H1 (cell line): ENCODE measurements around the gene FANCE. TPM values are rescaled to one million over a fixed set of nuclear protein-coding genes. Genes with fewer than 3 reads are reported as not detected.
A peak's percentile ranks its signal among the peaks of the same experiment; 100 is the strongest.

ENCODE experiments used
- CTCF ChIA-PET: fragments of 300-600 bp; sonication (Branson Sonifier 250); formaldehyde crosslinking; loops from one replicate; lab custom pipeline; 2021; ENCODE audit not compliant: partially characterized antibody; lab: Charles Lee
- POLR2A ChIA-PET: fragments of 300-600 bp; sonication (Branson Sonifier 250); formaldehyde crosslinking; loops from one replicate; lab custom pipeline; 2021; ENCODE audit warnings: inconsistent platforms; ENCODE audit not compliant: partially characterized antibody; lab: Charles Lee
- DNase-seq, 2 experiments: peaks; one replicate each; pipeline versions ENCODE4 v3.0.0 to v3.0.0-alpha.2; 2010 to 2022; ENCODE audit warnings: low spot score in 2 of 2, low read depth in 1 of 2, mixed read lengths in 1 of 2
- FAIRE-seq: peaks from 2 replicates; lab custom pipeline; 2011; peaks lifted over from hg19 to GRCh38; lab: Jason Lieb, UNC
- H2AFZ ChIP-seq: 2 replicates; pipeline ENCODE4 v1.8.1; 2012; ENCODE audit warnings: low read length, inconsistent platforms
- H2AK5ac ChIP-seq: 2 replicates; pipeline ENCODE4 v1.6.1; 2013; ENCODE audit warnings: low read depth, low read length
- H2BK120ac ChIP-seq: replicated peaks from 2 replicates; pipeline ENCODE3; 2013; ENCODE audit warnings: low read depth, low read length, inconsistent platforms
- H2BK12ac ChIP-seq: 2 replicates; pipeline ENCODE4 v1.6.1; 2013; ENCODE audit warnings: low read depth, low read length
- H2BK15ac ChIP-seq: 2 replicates; pipeline ENCODE4 v1.6.1; 2013; ENCODE audit warnings: low read length
- H2BK20ac ChIP-seq: 2 replicates; pipeline ENCODE4 v1.6.1; 2013; ENCODE audit warnings: low read length
- H2BK5ac ChIP-seq: 2 replicates; pipeline ENCODE4 v1.6.1; 2013; ENCODE audit warnings: low read depth, low read length
- H3K14ac ChIP-seq: 2 replicates; pipeline ENCODE4 v1.6.1; 2013; ENCODE audit warnings: inconsistent platforms; ENCODE audit not compliant: insufficient read length
- H3K18ac ChIP-seq: 2 replicates; pipeline ENCODE4 v1.6.1; 2013; ENCODE audit warnings: low read length; ENCODE audit errors: extremely low read depth
- H3K23ac ChIP-seq: 2 replicates; pipeline ENCODE4 v1.6.1; 2013; ENCODE audit warnings: inconsistent platforms; ENCODE audit not compliant: insufficient read length
- H3K23me2 ChIP-seq: 2 replicates; pipeline ENCODE4 v1.6.1; 2013; ENCODE audit warnings: low read depth, low read length
- H3K27ac ChIP-seq: 2 replicates; pipeline ENCODE4 v1.6.1; 2011; ENCODE audit warnings: low read depth, low read length, inconsistent platforms
- H3K27me3 ChIP-seq, 4 experiments: replicated peaks in 1 of 4; 1 replicate in 1 of 4; 2 replicates in 3 of 4; pipeline versions ENCODE4 v1.6.1 to v1.8.1; 2011 to 2013; ENCODE audit warnings: low read length in 3 of 4, mild to moderate bottlenecking in 3 of 4, inconsistent platforms in 2 of 4, mixed read lengths in 2 of 4, moderate library complexity in 1 of 4; ENCODE audit not compliant: control insufficient read depth in 3 of 4, insufficient read depth in 3 of 4; ENCODE audit errors: extremely low read depth in 1 of 4
- H3K36me3 ChIP-seq, 4 experiments: 2 replicates each; pipeline versions ENCODE4 v1.6.1 to v1.8.1; 2011 to 2013; ENCODE audit warnings: mild to moderate bottlenecking in 4 of 4, low read length in 3 of 4, moderate library complexity in 2 of 4, control low read depth in 1 of 4, inconsistent platforms in 1 of 4; ENCODE audit not compliant: insufficient read depth in 4 of 4, control insufficient read depth in 2 of 4
- H3K4ac ChIP-seq: replicated peaks from 2 replicates; pipeline ENCODE3; 2013; ENCODE audit warnings: low read length, low read depth, mixed read lengths, inconsistent platforms; ENCODE audit not compliant: insufficient read length
- H3K4me1 ChIP-seq, 4 experiments: replicated peaks in 1 of 4; 1 replicate in 1 of 4; 2 replicates in 3 of 4; pipeline versions ENCODE4 v1.6.1 to v1.8.1; 2011 to 2013; ENCODE audit warnings: low read length in 3 of 4, inconsistent platforms in 2 of 4, mixed read lengths in 1 of 4; ENCODE audit not compliant: insufficient read depth in 4 of 4, control insufficient read depth in 3 of 4
- H3K4me2 ChIP-seq, 2 experiments: 2 replicates each; pipeline versions ENCODE4 v1.6.1 to v1.8.1; 2011 to 2013; ENCODE audit warnings: low read depth in 2 of 2, low read length in 2 of 2, control low read depth in 1 of 2, inconsistent platforms in 1 of 2, mild to moderate bottlenecking in 1 of 2; ENCODE audit not compliant: insufficient read depth in 1 of 2
- H3K4me3 ChIP-seq, 4 experiments: fragments of 200-600, 300-600 bp in 1 of 4; sonication (generic), shearing (Covaris generic), sonication (Bioruptor Twin) in 1 of 4; 2 replicates each; pipeline versions ENCODE4 v1.5.1 to v1.8.1; 2011 to 2016; ENCODE audit warnings: low read length in 4 of 4, low read depth in 3 of 4, control low read depth in 2 of 4, inconsistent platforms in 2 of 4, mild to moderate bottlenecking in 2 of 4, mixed read lengths in 1 of 4, moderate library complexity in 1 of 4; ENCODE audit not compliant: insufficient read depth in 2 of 4; ENCODE audit errors: extremely low read depth in 1 of 4
- H3K56ac ChIP-seq: replicated peaks from 2 replicates; pipeline ENCODE3; 2013; ENCODE audit warnings: low read depth, mild to moderate bottlenecking, mixed read lengths, low read length, inconsistent platforms; ENCODE audit not compliant: insufficient read length
- H3K79me1 ChIP-seq: 2 replicates; pipeline ENCODE4 v1.6.1; 2013; ENCODE audit warnings: low read depth, low read length, control low read depth
- H3K79me2 ChIP-seq, 2 experiments: 2 replicates each; pipeline versions ENCODE4 v1.6.1 to v1.8.1; 2012 to 2013; ENCODE audit warnings: low read length in 2 of 2, mild to moderate bottlenecking in 2 of 2, inconsistent platforms in 1 of 2; ENCODE audit not compliant: insufficient read depth in 2 of 2, control insufficient read depth in 1 of 2
- H3K9ac ChIP-seq, 4 experiments: replicated peaks in 1 of 4; 1 replicate in 1 of 4; 2 replicates in 3 of 4; pipeline versions ENCODE4 v1.6.1 to v1.8.1; 2011 to 2013; ENCODE audit warnings: low read depth in 3 of 4, low read length in 3 of 4, control low read depth in 2 of 4, mild to moderate bottlenecking in 2 of 4, moderate library complexity in 2 of 4, inconsistent platforms in 1 of 4; ENCODE audit errors: extremely low read depth in 1 of 4
- H3K9me3 ChIP-seq, 2 experiments: 2 replicates each; pipeline versions ENCODE4 v1.6.1 to v1.8.1; 2012 to 2013; ENCODE audit warnings: mild to moderate bottlenecking in 2 of 2, moderate library complexity in 2 of 2, control low read depth in 1 of 2, inconsistent platforms in 1 of 2, low read depth in 1 of 2, low read length in 1 of 2, mixed read lengths in 1 of 2; ENCODE audit not compliant: insufficient read depth in 2 of 2
- H4K20me1 ChIP-seq, 2 experiments: replicated peaks in 1 of 2; 2 replicates each; pipeline versions ENCODE3 to v1.8.1; 2011 to 2013; ENCODE audit warnings: inconsistent platforms in 2 of 2, low read length in 2 of 2, mild to moderate bottlenecking in 1 of 2; ENCODE audit not compliant: insufficient read depth in 2 of 2, control insufficient read depth in 1 of 2
- H4K5ac ChIP-seq: 2 replicates; pipeline ENCODE4 v1.6.1; 2013; ENCODE audit warnings: low read length, low read depth, mixed read lengths, inconsistent platforms; ENCODE audit not compliant: insufficient read length
- H4K8ac ChIP-seq: 2 replicates; pipeline ENCODE4 v1.8.0; 2013; ENCODE audit warnings: mild to moderate bottlenecking, moderate library complexity, low read length, inconsistent platforms; ENCODE audit not compliant: insufficient read depth; ENCODE audit errors: extremely low read depth
- H4K91ac ChIP-seq: replicated peaks from 2 replicates; pipeline ENCODE3; 2013; ENCODE audit warnings: low read length, mixed read lengths, inconsistent platforms; ENCODE audit not compliant: insufficient read length
- ATF3 ChIP-seq: IDR thresholded peaks from 2 replicates; pipeline ENCODE4 v1.6.1; 2011; ENCODE audit warnings: low read depth, mild to moderate bottlenecking, low read length; ENCODE audit not compliant: insufficient read depth
- EP300 ChIP-seq, 2 experiments: IDR thresholded peaks; 1 replicate in 1 of 2; 2 replicates in 1 of 2; pipeline ENCODE4 v1.6.1; 2011 to 2012; ENCODE audit warnings: low read depth in 2 of 2, low read length in 2 of 2, mild to moderate bottlenecking in 2 of 2, borderline replicate concordance in 1 of 2, inconsistent platforms in 1 of 2, moderate library complexity in 1 of 2
- EZH2 ChIP-seq: fragments of 200-600 bp; sonication (generic); IDR thresholded peaks from 2 replicates; pipeline ENCODE4 v1.7.1; 2012; ENCODE audit warnings: low read depth, mild to moderate bottlenecking, moderate library complexity, low read length, inconsistent platforms; ENCODE audit not compliant: severe bottlenecking
- HDAC2 ChIP-seq, 2 experiments: fragments of 300-600 bp in 1 of 2; sonication (generic) in 1 of 2; IDR thresholded peaks; 2 replicates each; pipeline ENCODE4 v1.6.1; 2011 to 2012; ENCODE audit warnings: low read depth in 2 of 2, low read length in 2 of 2, mild to moderate bottlenecking in 2 of 2, moderate library complexity in 2 of 2, borderline replicate concordance in 1 of 2, inconsistent platforms in 1 of 2
- KDM1A ChIP-seq: fragments of 200-600, 300-600 bp; sonication (generic); IDR thresholded peaks from 2 replicates; pipeline ENCODE4 v1.7.1; 2016; ENCODE audit warnings: mild to moderate bottlenecking, low read length, borderline replicate concordance
- RNF2 ChIP-seq: fragments of 200-900, 300-1000 bp; sonication (generic); IDR thresholded peaks from 2 replicates; pipeline ENCODE4 v1.7.1; 2016; ENCODE audit warnings: borderline replicate concordance, low read depth, mild to moderate bottlenecking, antibody characterized with exemption, low read length; ENCODE audit not compliant: poor library complexity, severe bottlenecking; ENCODE audit errors: missing control alignments
- SAP30 ChIP-seq: fragments of 300-600 bp; sonication (generic); IDR thresholded peaks from 2 replicates; pipeline ENCODE4 v1.7.1; 2012; ENCODE audit warnings: low read length, moderate library complexity, mild to moderate bottlenecking, inconsistent platforms; ENCODE audit not compliant: insufficient read depth, insufficient replicate concordance
- SIN3A ChIP-seq, 2 experiments: IDR thresholded peaks in 1 of 2; conservative IDR thresholded peaks in 1 of 2; 2 replicates each; pipeline ENCODE4 v1.6.1; 2011 to 2012; ENCODE audit warnings: low read length in 2 of 2, improper control_type of control experiment in 1 of 2, low read depth in 1 of 2, mild to moderate bottlenecking in 1 of 2
- SIRT6 ChIP-seq: IDR thresholded peaks from one replicate; pipeline ENCODE4 v1.7.1; 2012; ENCODE audit warnings: low read length, inconsistent platforms
- TAF7 ChIP-seq: optimal IDR thresholded peaks from 2 replicates; pipeline ENCODE3; 2011; ENCODE audit warnings: low read depth, mild to moderate bottlenecking, inconsistent platforms, low read length, moderate library complexity, borderline replicate concordance
- WGBS, 2 experiments: shearing (Covaris generic) in 1 of 2; methylation state at CpG; one replicate each; pipeline versions ENCODE4 v1.1.6 to v1.1.7; 2013 to 2015; ENCODE audit warnings: low lambda C conversion rate in 2 of 2, mixed read lengths in 2 of 2, inconsistent platforms in 1 of 2, low coverage in 1 of 2, missing lambda C conversion rate in 1 of 2; ENCODE audit not compliant: insufficient replicate concordance in 2 of 2, insufficient coverage in 1 of 2, insufficient read length in 1 of 2; ENCODE audit errors: extremely low coverage in 1 of 2, missing lambda C conversion rate in 1 of 2; 5-methylcytosine and 5-hydroxymethylcytosine counted together
- polyA plus RNA-seq, 7 experiments: library from polyadenylated mRNA; depleted of rRNA in 3 of 7; stranded (reverse) in 5 of 7; unstranded in 2 of 7; fragments of >200 nt in 5 of 7; fragments of 200-250 nt in 2 of 7; gene quantifications; 1 replicate in 5 of 7; 2 replicates in 1 of 7; 4 replicates in 1 of 7; pipeline versions ENCODE4 v1.2.1 to v1.2.3, GENCODE V29; 2011 to 2013; ENCODE audit warnings: missing spikeins in 2 of 7, mixed read lengths in 2 of 7
- total RNA-seq: library from RNA; stranded (reverse); fragmentation: NEBNext Ultra II Directional; extraction: Animal tissue kit (Norgen Biotek cat#: 25700); gene quantifications from 2 replicates; pipeline ENCODE4 v1.2.1, GENCODE V29; 2021

FANCE gene
- total and polyA plus RNA-seq, 2 of the 8 experiments (the other 6 are each of a cell fraction or from before 2014, with no cell fraction given), result 16.1 to 17.0 TPM

DNA sequence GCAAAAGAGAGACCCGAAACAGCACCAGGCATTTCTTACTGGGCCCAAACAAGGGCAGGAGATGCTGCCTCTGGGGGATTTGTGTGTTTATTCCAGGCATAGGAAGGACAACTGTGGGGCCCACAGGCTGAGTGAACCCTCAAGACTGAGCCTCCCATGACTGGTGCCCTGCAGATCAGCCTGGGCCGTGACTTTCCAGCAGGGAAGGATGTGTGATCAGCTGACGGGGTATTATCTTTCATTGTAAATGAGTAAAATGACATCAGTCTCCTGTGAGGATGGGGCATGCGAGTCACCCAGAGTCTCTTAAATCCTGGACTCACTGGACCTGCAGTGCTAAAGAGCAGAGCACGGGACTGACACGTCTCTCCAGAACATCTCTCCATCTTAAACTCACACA, 48.6 kb downstream of the FANCE start:
- H3K4ac ChIP-seq, result no peak overlapping the region
- no peak overlapping the region for H3K18ac ChIP-seq
- no peaks in the 10 kb centered on the region for H4K20me1 ChIP-seq
- H2BK12ac ChIP-seq, result no peak overlapping the region
- H3K27ac ChIP-seq, result no peak overlapping the region
- no peak overlapping the region for H4K91ac ChIP-seq
- H3K14ac ChIP-seq, result no peak overlapping the region
- 0 out of 2 replicates have a peak overlapping the region, but pooled peaks have one; percentile 15 for H2BK5ac ChIP-seq
- H3K4me1 ChIP-seq, result peaks cover under 1 to 16% (median 10%) of the 10 kb centered on the region in 4 experiments
- H2AK5ac ChIP-seq, result peak overlapping the region; percentile 15; the same call in 1 of the 2 replicates
- FAIRE-seq (no peak), DNase-seq (no peak)
- no peaks in the 10 kb centered on the region for H3K79me1 ChIP-seq
- H3K56ac ChIP-seq, result no peak overlapping the region
- H3K9me3 ChIP-seq, result no peaks in the 10 kb centered on the region
- 81% methylated on average over 6 of the region's 6 CpGs; no CpG with 5 or more reads in 1 of the 2 experiments for WGBS, 2 experiments
- POLR2A ChIA-PET, result interaction anchor here (1.0 to 37.6 kb wide), 2 partner anchors 21 to 23 kb away, joined by 3 to 1319 read pairs; partner anchors contain the start of gene RPL10A
- no peak overlapping the region for H3K9ac ChIP-seq
- H4K5ac ChIP-seq, result no peak overlapping the region
- H3K4me3 ChIP-seq, result no peak overlapping the region
- peaks cover 0 to 1% of the 10 kb centered on the region in 2 experiments; a peak in 1 of 4 replicates for H3K79me2 ChIP-seq
- peaks cover 0 to 8% (median 3%) of the 10 kb centered on the region in 4 experiments; a peak in 4 of 7 replicates for H3K27me3 ChIP-seq
- no peak overlapping the region for H2BK15ac ChIP-seq
- H2BK20ac ChIP-seq, result no peak overlapping the region
- no peak overlapping the region for H3K4me2 ChIP-seq
- no peak overlapping the region for H4K8ac ChIP-seq
- H3K36me3 ChIP-seq, result no peaks in the 10 kb centered on the region
- CTCF ChIA-PET, result interaction anchor here (1.4 kb wide), 2 partner anchors 16 to 22 kb away, joined by 3 to 4 read pairs; no protein-coding TSS in a partner anchor
- H2AFZ ChIP-seq, result no peak overlapping the region
- H2BK120ac ChIP-seq, result no peak overlapping the region
- H3K23ac ChIP-seq, result no peak overlapping the region
- peaks cover 6% of the 10 kb centered on the region; the same call in 1 of the 2 replicates for H3K23me2 ChIP-seq
- TF ChIP-seq EZH2 (no peak), SAP30 (no peak), SIN3A (conservative IDR thresholded peaks at IDR 0.05 in 1 of 2, IDR thresholded peaks at IDR 0.05 in 1 of 2; ENCODE audit: low read depth in 1 of 2, low read length in 2 of 2) (no peak), TAF7 (no peak), ATF3 (no peak), EP300 (IDR thresholded peaks at IDR 0.05; ENCODE audit: borderline replicate concordance in 1 of 2, low read depth in 2 of 2, low read length in 2 of 2) (no peak), HDAC2 (IDR thresholded peaks at IDR 0.05; ENCODE audit: borderline replicate concordance in 1 of 2, low read depth in 2 of 2, low read length in 2 of 2) (no peak), KDM1A (no peak), RNF2 (no peak), SIRT6 (no peak)
